Measurements from ENCODE around the gene PARD3B.

Gene PARD3B

GRCh38 chr2:204824751-204825453, 279.6 kb downstream of the PARD3B start:
- CTCF ChIA-PET, result interaction anchor here (1.2 to 1.3 kb wide), 2 partner anchors 9 to 32 kb away, joined by 3 read pairs; no protein-coding TSS in a partner anchor
- 100% methylated on average over 4 of the region's 5 CpGs for WGBS (ENCODE audit: insufficient coverage)

GRCh38 chr2:204825681-204826080, 280.4 kb downstream of the PARD3B start:
- Histone ChIP-seq H3K36me3 (ENCODE audit: control insufficient read depth in 4 of 4, insufficient read depth in 4 of 4, low read length in 3 of 4) (no peaks in the 10 kb centered on the region), H3K27ac (ENCODE audit: insufficient read depth in 1 of 2, low read depth in 1 of 2, low read length in 2 of 2, poor library complexity in 1 of 2, severe bottlenecking in 2 of 2) (no peak overlapping the region), H3K27me3 (replicated peaks in 2 of 5; ENCODE audit: control insufficient read depth in 4 of 5, insufficient read depth in 5 of 5, low read length in 4 of 5) (no peaks in the 10 kb centered on the region), H3K4me3 (ENCODE audit: control insufficient read depth in 1 of 7, extremely low read depth in 1 of 7, insufficient read depth in 4 of 7, low read depth in 2 of 7, low read length in 6 of 7) (no peak overlapping the region), H3K9me3 (ENCODE audit: control extremely low read depth in 1 of 5, control insufficient read depth in 4 of 5, insufficient read depth in 2 of 5, low read depth in 1 of 5, low read length in 4 of 5) (peaks cover 0 to 10% (median 0%) of the 10 kb centered on the region in 5 experiments), H3K4me1 (ENCODE audit: control extremely low read depth in 1 of 4, control insufficient read depth in 4 of 4, insufficient read depth in 4 of 4, low read length in 3 of 4) (peaks cover 0 to 9% (median 0%) of the 10 kb centered on the region in 4 experiments)
- ChIA-PET POLR2A (no interaction called here), CTCF (no interaction called here)
- DNase-seq, result no peak
- 87% methylated on average over 3 of the region's 5 CpGs for WGBS (ENCODE audit: insufficient coverage)

More at GRCh38 chr2:204824751-204825453, 279.6 kb downstream of the PARD3B start:
- no peak for DNase-seq
- peaks cover 0 to 11% (median 0%) of the 10 kb centered on the region in 5 experiments for H3K9me3 ChIP-seq (ENCODE audit: control extremely low read depth in 1 of 5, control insufficient read depth in 4 of 5, insufficient read depth in 2 of 5, low read depth in 1 of 5, low read length in 4 of 5)
- no peaks in the 10 kb centered on the region for H3K27me3 ChIP-seq (replicated peaks in 2 of 5; ENCODE audit: control insufficient read depth in 4 of 5, insufficient read depth in 5 of 5, low read length in 4 of 5)
- no peaks in the 10 kb centered on the region for H3K36me3 ChIP-seq (ENCODE audit: control insufficient read depth in 4 of 4, insufficient read depth in 4 of 4, low read length in 3 of 4)
- H3K27ac ChIP-seq (ENCODE audit: insufficient read depth in 1 of 2, low read depth in 1 of 2, low read length in 2 of 2, poor library complexity in 1 of 2, severe bottlenecking in 2 of 2), result no peak overlapping the region
- H3K4me1 ChIP-seq (ENCODE audit: control extremely low read depth in 1 of 4, control insufficient read depth in 4 of 4, insufficient read depth in 4 of 4, low read length in 3 of 4), result peaks cover 0 to 9% (median 0%) of the 10 kb centered on the region in 4 experiments
- no peak overlapping the region for H3K4me3 ChIP-seq (ENCODE audit: control insufficient read depth in 1 of 7, extremely low read depth in 1 of 7, insufficient read depth in 4 of 7, low read depth in 2 of 7, low read length in 6 of 7)
- POLR2A ChIA-PET, result no interaction called here

GRCh38 chr2:204827701-204828590, 282.7 kb downstream of the PARD3B start:
- Histone ChIP-seq H3K36me3 (ENCODE audit: control insufficient read depth in 4 of 4, insufficient read depth in 4 of 4, low read length in 3 of 4) (no peaks in the 10 kb centered on the region), H3K27ac (ENCODE audit: insufficient read depth in 1 of 2, low read depth in 1 of 2, low read length in 2 of 2, poor library complexity in 1 of 2, severe bottlenecking in 2 of 2) (no peak overlapping the region), H3K9me3 (ENCODE audit: control extremely low read depth in 1 of 5, control insufficient read depth in 4 of 5, insufficient read depth in 2 of 5, low read depth in 1 of 5, low read length in 4 of 5) (peaks cover 0 to 6% (median 0%) of the 10 kb centered on the region in 5 experiments), H3K27me3 (replicated peaks in 2 of 5; ENCODE audit: control insufficient read depth in 4 of 5, insufficient read depth in 5 of 5, low read length in 4 of 5) (no peaks in the 10 kb centered on the region), H3K4me3 (ENCODE audit: control insufficient read depth in 1 of 7, extremely low read depth in 1 of 7, insufficient read depth in 4 of 7, low read depth in 2 of 7, low read length in 6 of 7) (no peak overlapping the region), H3K4me1 (ENCODE audit: control extremely low read depth in 1 of 4, control insufficient read depth in 4 of 4, insufficient read depth in 4 of 4, low read length in 3 of 4) (peaks cover 0 to 9% (median 0%) of the 10 kb centered on the region in 4 experiments)
- CTCF ChIA-PET, result no interaction called here
- no peak for DNase-seq
- 99% methylated on average over 8 of the region's 9 CpGs for WGBS (ENCODE audit: insufficient coverage)
- POLR2A ChIA-PET, result no interaction called here

- CTCF ChIA-PET, result no interaction called here
- Histone ChIP-seq H3K36me3 (ENCODE audit: control insufficient read depth in 4 of 4, insufficient read depth in 4 of 4, low read length in 3 of 4) (no peaks in the 10 kb centered on the region), H3K4me1 (ENCODE audit: control extremely low read depth in 1 of 4, control insufficient read depth in 4 of 4, insufficient read depth in 4 of 4, low read length in 3 of 4) (no peaks in the 10 kb centered on the region), H3K4me3 (ENCODE audit: control insufficient read depth in 1 of 7, extremely low read depth in 1 of 7, insufficient read depth in 4 of 7, low read depth in 2 of 7, low read length in 6 of 7) (no peak overlapping the region), H3K27me3 (replicated peaks in 2 of 5; ENCODE audit: control insufficient read depth in 4 of 5, insufficient read depth in 5 of 5, low read length in 4 of 5) (no peaks in the 10 kb centered on the region), H3K9me3 (ENCODE audit: control extremely low read depth in 1 of 5, control insufficient read depth in 4 of 5, insufficient read depth in 2 of 5, low read depth in 1 of 5, low read length in 4 of 5) (peaks cover 0 to 1% (median 0%) of the 10 kb centered on the region in 5 experiments), H3K27ac (ENCODE audit: insufficient read depth in 1 of 2, low read depth in 1 of 2, low read length in 2 of 2, poor library complexity in 1 of 2, severe bottlenecking in 2 of 2) (no peak overlapping the region)
- whole genome bisulfite sequencing (ENCODE audit: insufficient coverage), result 80% methylated on average over 1 of the region's 3 CpGs
- no peak for DNase-seq
- POLR2A ChIA-PET, result no interaction called here
Observed at GRCh38 chr2:204834716-204835384, 289.6 kb downstream of the PARD3B start.

- no peaks in the 10 kb centered on the region for H3K27me3 ChIP-seq (replicated peaks in 2 of 5; ENCODE audit: control insufficient read depth in 4 of 5, insufficient read depth in 5 of 5, low read length in 4 of 5)
- POLR2A ChIA-PET, result no interaction called here
- WGBS (ENCODE audit: insufficient coverage), result no CpG with 5 or more reads among the region's 3 CpGs
- no peak overlapping the region for H3K4me3 ChIP-seq (ENCODE audit: control insufficient read depth in 1 of 7, extremely low read depth in 1 of 7, insufficient read depth in 4 of 7, low read depth in 2 of 7, low read length in 6 of 7)
- H3K27ac ChIP-seq (ENCODE audit: insufficient read depth in 1 of 2, low read depth in 1 of 2, low read length in 2 of 2, poor library complexity in 1 of 2, severe bottlenecking in 2 of 2), result no peak overlapping the region
- no peaks in the 10 kb centered on the region for H3K4me1 ChIP-seq (ENCODE audit: control extremely low read depth in 1 of 4, control insufficient read depth in 4 of 4, insufficient read depth in 4 of 4, low read length in 3 of 4)
- CTCF ChIA-PET, result no interaction called here
- no peak for DNase-seq
- H3K36me3 ChIP-seq (ENCODE audit: control insufficient read depth in 4 of 4, insufficient read depth in 4 of 4, low read length in 3 of 4), result no peaks in the 10 kb centered on the region
- H3K9me3 ChIP-seq (ENCODE audit: control extremely low read depth in 1 of 5, control insufficient read depth in 4 of 5, insufficient read depth in 2 of 5, low read depth in 1 of 5, low read length in 4 of 5), result peaks cover 0 to 1% (median 0%) of the 10 kb centered on the region in 5 experiments
Observed at GRCh38 chr2:204835786-204836185, 290.5 kb downstream of the PARD3B start.

- Histone ChIP-seq H3K4me1 (ENCODE audit: control extremely low read depth in 1 of 4, control insufficient read depth in 4 of 4, insufficient read depth in 4 of 4, low read length in 3 of 4) (peaks cover 0 to 8% (median 0%) of the 10 kb centered on the region in 4 experiments), H3K4me3 (ENCODE audit: control insufficient read depth in 1 of 7, extremely low read depth in 1 of 7, insufficient read depth in 4 of 7, low read depth in 2 of 7, low read length in 6 of 7) (no peak overlapping the region), H3K36me3 (ENCODE audit: control insufficient read depth in 4 of 4, insufficient read depth in 4 of 4, low read length in 3 of 4) (no peaks in the 10 kb centered on the region), H3K27ac (ENCODE audit: insufficient read depth in 1 of 2, low read depth in 1 of 2, low read length in 2 of 2, poor library complexity in 1 of 2, severe bottlenecking in 2 of 2) (no peak overlapping the region), H3K27me3 (replicated peaks in 2 of 5; ENCODE audit: control insufficient read depth in 4 of 5, insufficient read depth in 5 of 5, low read length in 4 of 5) (no peaks in the 10 kb centered on the region), H3K9me3 (ENCODE audit: control extremely low read depth in 1 of 5, control insufficient read depth in 4 of 5, insufficient read depth in 2 of 5, low read depth in 1 of 5, low read length in 4 of 5) (no peaks in the 10 kb centered on the region)
- WGBS (ENCODE audit: insufficient coverage), result 100% methylated on average over 1 of the region's 5 CpGs
- ChIA-PET POLR2A (no interaction called here), CTCF (no interaction called here)
- DNase-seq, result no peak
Observed at GRCh38 chr2:204840504-204840903, 295.2 kb downstream of the PARD3B start.
